ENCODE data around the gene DISC1. TPM values are rescaled to one million over a fixed set of nuclear protein-coding genes. Genes with fewer than 3 reads are reported as not detected.

DISC1 gene
- total and polyA plus RNA-seq, 2 experiments from 2014 or later, result 2.1 to 6.5 TPM

DNA sequence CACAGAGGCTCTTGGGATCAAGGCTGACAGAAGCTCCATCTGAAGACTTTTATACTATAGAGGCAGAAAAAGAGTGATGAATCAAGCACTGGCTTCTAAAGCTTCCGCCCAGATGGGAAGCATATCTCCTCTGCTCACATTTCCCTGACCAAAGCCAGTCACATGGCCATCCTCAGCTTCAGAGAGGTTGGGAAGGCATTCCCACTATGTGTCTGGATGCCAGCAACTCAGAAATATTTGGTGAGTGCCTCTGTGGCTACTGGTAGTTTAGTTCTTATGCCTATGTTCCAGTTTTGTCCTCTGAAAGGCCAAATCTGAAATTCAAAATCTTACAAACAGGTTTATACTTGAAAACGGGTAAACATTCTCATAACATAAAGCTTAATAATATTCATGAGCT, 9.9 kb upstream of the DISC1 start (continued):
- TF ChIP-seq, protein P1, sequence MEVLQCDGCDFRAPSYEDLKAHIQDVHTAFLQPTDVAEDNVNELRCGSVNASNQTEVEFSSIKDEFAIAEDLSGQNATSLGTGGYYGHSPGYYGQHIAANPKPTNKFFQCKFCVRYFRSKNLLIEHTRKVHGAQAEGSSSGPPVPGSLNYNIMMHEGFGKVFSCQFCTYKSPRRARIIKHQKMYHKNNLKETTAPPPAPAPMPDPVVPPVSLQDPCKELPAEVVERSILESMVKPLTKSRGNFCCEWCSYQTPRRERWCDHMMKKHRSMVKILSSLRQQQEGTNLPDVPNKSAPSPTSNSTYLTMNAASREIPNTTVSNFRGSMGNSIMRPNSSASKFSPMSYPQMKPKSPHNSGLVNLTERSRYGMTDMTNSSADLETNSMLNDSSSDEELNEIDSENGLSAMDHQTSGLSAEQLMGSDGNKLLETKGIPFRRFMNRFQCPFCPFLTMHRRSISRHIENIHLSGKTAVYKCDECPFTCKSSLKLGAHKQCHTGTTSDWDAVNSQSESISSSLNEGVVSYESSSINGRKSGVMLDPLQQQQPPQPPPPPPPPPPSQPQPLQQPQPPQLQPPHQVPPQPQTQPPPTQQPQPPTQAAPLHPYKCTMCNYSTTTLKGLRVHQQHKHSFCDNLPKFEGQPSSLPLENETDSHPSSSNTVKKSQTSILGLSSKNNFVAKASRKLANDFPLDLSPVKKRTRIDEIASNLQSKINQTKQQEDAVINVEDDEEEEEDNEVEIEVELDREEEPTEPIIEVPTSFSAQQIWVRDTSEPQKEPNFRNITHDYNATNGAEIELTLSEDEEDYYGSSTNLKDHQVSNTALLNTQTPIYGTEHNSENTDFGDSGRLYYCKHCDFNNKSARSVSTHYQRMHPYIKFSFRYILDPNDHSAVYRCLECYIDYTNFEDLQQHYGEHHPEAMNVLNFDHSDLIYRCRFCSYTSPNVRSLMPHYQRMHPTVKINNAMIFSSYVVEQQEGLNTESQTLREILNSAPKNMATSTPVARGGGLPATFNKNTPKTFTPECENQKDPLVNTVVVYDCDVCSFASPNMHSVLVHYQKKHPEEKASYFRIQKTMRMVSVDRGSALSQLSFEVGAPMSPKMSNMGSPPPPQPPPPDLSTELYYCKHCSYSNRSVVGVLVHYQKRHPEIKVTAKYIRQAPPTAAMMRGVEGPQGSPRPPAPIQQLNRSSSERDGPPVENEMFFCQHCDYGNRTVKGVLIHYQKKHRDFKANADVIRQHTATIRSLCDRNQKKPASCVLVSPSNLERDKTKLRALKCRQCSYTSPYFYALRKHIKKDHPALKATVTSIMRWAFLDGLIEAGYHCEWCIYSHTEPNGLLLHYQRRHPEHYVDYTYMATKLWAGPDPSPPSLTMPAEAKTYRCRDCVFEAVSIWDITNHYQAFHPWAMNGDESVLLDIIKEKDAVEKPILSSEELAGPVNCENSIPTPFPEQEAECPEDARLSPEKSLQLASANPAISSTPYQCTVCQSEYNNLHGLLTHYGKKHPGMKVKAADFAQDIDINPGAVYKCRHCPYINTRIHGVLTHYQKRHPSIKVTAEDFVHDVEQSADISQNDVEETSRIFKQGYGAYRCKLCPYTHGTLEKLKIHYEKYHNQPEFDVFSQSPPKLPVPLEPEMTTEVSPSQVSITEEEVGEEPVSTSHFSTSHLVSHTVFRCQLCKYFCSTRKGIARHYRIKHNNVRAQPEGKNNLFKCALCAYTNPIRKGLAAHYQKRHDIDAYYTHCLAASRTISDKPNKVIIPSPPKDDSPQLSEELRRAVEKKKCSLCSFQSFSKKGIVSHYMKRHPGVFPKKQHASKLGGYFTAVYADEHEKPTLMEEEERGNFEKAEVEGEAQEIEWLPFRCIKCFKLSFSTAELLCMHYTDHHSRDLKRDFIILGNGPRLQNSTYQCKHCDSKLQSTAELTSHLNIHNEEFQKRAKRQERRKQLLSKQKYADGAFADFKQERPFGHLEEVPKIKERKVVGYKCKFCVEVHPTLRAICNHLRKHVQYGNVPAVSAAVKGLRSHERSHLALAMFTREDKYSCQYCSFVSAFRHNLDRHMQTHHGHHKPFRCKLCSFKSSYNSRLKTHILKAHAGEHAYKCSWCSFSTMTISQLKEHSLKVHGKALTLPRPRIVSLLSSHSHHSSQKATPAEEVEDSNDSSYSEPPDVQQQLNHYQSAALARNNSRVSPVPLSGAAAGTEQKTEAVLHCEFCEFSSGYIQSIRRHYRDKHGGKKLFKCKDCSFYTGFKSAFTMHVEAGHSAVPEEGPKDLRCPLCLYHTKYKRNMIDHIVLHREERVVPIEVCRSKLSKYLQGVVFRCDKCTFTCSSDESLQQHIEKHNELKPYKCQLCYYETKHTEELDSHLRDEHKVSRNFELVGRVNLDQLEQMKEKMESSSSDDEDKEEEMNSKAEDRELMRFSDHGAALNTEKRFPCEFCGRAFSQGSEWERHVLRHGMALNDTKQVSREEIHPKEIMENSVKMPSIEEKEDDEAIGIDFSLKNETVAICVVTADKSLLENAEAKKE (CRISPR knock-in tag; IDR thresholded peaks at IDR 0.05), result no peak
- TF ChIP-seq POLR2AphosphoS5 (IDR thresholded peaks at IDR 0.05; ENCODE audit: low read depth) (no peak), JUNB (IDR thresholded peaks at IDR 0.05; ENCODE audit: unreplicated experiment) (no peak), NANOG (IDR thresholded peaks at IDR 0.05; ENCODE audit: borderline replicate concordance) (no peak), ZNF331 (CRISPR knock-in tag; IDR thresholded peaks at IDR 0.05; ENCODE audit: low read depth) (no peak), CREB1 (CRISPR knock-in tag; IDR thresholded peaks at IDR 0.05; ENCODE audit: low read depth) (no peak), ZNF114 (CRISPR knock-in tag; IDR thresholded peaks at IDR 0.05) (no peak)

DNA sequence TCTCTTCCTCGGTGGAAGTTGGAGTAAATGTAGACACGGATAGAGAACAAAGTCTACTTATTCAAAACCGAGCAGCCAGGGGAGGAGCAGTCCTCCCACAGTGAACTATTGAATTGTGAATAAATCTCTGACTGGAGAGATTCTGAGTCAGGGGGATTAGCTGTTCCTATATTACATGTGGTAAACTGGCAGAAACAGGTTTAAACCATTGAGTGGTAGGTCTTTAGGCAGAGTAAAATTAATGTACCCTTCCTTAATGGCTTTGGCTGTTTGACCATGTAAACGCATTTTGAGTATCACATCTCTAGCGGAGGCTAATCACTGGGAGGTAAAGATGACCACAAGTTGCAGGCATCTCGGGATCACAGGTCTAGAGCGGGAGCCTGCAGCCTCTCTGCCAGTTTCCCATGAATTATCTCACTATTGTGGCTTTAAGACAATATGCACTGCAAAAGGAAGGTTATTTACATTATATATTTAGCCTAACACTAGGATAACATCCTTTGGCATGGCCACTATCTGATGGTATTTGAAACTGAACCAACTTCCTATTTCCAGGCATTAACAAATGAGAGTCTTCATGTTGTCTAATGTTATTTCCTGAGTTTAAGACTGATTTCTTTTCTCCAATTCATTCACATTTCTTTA, 7.9 kb upstream of the DISC1 start:
- DNase-seq (ENCODE audit: low spot score), result no peak
- H2AFZ ChIP-seq, result no peak overlapping the region
- no peaks in the 10 kb centered on the region for H3K36me3 ChIP-seq (ENCODE audit: insufficient read depth)
- H3F3A ChIP-seq (replicated peaks; ENCODE audit: low read depth), result no peaks in the 10 kb centered on the region
- H3K4me3 ChIP-seq, result no peak overlapping the region
- H3K9me2 ChIP-seq (ENCODE audit: insufficient read depth), result 0 out of 2 replicates have a peak, but pooled peaks cover 11% of the 10 kb centered on the region
- Mint-ChIP-seq H3K4me1 (no peaks in the 10 kb centered on the region; the same call in 2 of the 3 replicates), H3K27me3 (ENCODE audit: insufficient read depth, low read depth, poor library complexity) (peaks cover 3% of the 10 kb centered on the region), H3K27ac (no peak overlapping the region), H3K9me3 (no peaks in the 10 kb centered on the region), H3K36me3 (ENCODE audit: low read depth) (no peaks in the 10 kb centered on the region), H3K4me3 (no peak overlapping the region)
- H3K27me3 ChIP-seq (ENCODE audit: insufficient read depth), result peaks cover 12% of the 10 kb centered on the region; the same call in 1 of the 2 replicates
- no peak overlapping the region for H3K4me2 ChIP-seq
- no peak overlapping the region for H3K27ac ChIP-seq (ENCODE audit: low read depth)
- H3K4me1 ChIP-seq (ENCODE audit: insufficient read depth), result no peaks in the 10 kb centered on the region
- no peaks in the 10 kb centered on the region for H3K79me2 ChIP-seq (replicated peaks; ENCODE audit: insufficient read depth)
- ATAC-seq, result no peak
- H4K20me1 ChIP-seq (replicated peaks; ENCODE audit: insufficient read depth), result no peaks in the 10 kb centered on the region
- TF ChIP-seq POLR2AphosphoS5 (IDR thresholded peaks at IDR 0.05; ENCODE audit: low read depth) (no peak), NANOG (IDR thresholded peaks at IDR 0.05; ENCODE audit: borderline replicate concordance) (no peak), ZNF114 (CRISPR knock-in tag; IDR thresholded peaks at IDR 0.05) (no peak), EZH2phosphoT487 (IDR thresholded peaks at IDR 0.05; ENCODE audit: unreplicated experiment) (no peak), CREB1 (CRISPR knock-in tag; IDR thresholded peaks at IDR 0.05; ENCODE audit: low read depth) (no peak)
- TF ChIP-seq, protein P1 (CRISPR knock-in tag; IDR thresholded peaks at IDR 0.05), result no peak
